Thoracic aorta (tissue), 2 donors: ENCODE data around the gene DNAH10. TPM values are rescaled to one million over a fixed set of nuclear protein-coding genes. Genes with fewer than 3 reads are reported as not detected.

Experiments used
- ATAC-seq: fragments of 150-250 bp; one replicate; pipeline ENCODE4 v1.8.0; 2017; ENCODE audit warnings: low read depth; ENCODE audit not compliant: insufficient number of reproducible peaks, low FRiP score
- DNase-seq: peaks from one replicate; pipeline ENCODE4 v3.0.0-alpha.2; 2020; ENCODE audit warnings: low spot score
- H3K27ac ChIP-seq, 2 donors: fragments of 200-600 bp; sonication (generic); 1 replicate in 1 of 2; 2 replicates in 1 of 2; pipeline ENCODE4 v1.5.1; 2016; ENCODE audit warnings: mild to moderate bottlenecking in 2 of 2, moderate library complexity in 2 of 2
- H3K27me3 ChIP-seq: fragments of 200-600 bp; sonication (generic); replicated peaks from 2 replicates; pipeline ENCODE4 v1.6.0; 2016; ENCODE audit warnings: mild to moderate bottlenecking; ENCODE audit not compliant: insufficient read depth
- H3K36me3 ChIP-seq: fragments of 200-600 bp; sonication (generic); one replicate; pipeline ENCODE4 v1.5.1; 2016
- H3K4me1 ChIP-seq, 2 donors: fragments of 200-600 bp; sonication (generic); 1 replicate in 1 of 2; 2 replicates in 1 of 2; pipeline versions ENCODE4 v1.5.1 to v1.6.0; 2016; ENCODE audit warnings: low read depth in 2 of 2, mild to moderate bottlenecking in 1 of 2; ENCODE audit not compliant: control insufficient read depth in 1 of 2
- H3K4me3 ChIP-seq: fragments of 200-600 bp; sonication (generic); 2 replicates; pipeline ENCODE4 v1.5.1; 2016; ENCODE audit warnings: mild to moderate bottlenecking
- H3K9me3 ChIP-seq: fragments of 200-600 bp; sonication (generic); 2 replicates; pipeline ENCODE4 v1.5.1; 2016
- total RNA-seq, 2 donors: library from RNA; depleted of rRNA; stranded (reverse); fragments of >200 nt; gene quantifications; one replicate each; pipeline versions ENCODE4 v1.1.0 to v1.2.3, GENCODE V29; 2016
- TF ChIP-seq, protein P1 (sequence below): fragments of 200-600 bp; sonication (generic); IDR thresholded peaks from one replicate; pipeline ENCODE4 v1.5.1; 2019; ENCODE audit warnings: antibody characterized with exemption

DNAH10 gene
- total RNA-seq, 2 donors from 2014 or later = under 0.01 to 0.14 TPM

DNA sequence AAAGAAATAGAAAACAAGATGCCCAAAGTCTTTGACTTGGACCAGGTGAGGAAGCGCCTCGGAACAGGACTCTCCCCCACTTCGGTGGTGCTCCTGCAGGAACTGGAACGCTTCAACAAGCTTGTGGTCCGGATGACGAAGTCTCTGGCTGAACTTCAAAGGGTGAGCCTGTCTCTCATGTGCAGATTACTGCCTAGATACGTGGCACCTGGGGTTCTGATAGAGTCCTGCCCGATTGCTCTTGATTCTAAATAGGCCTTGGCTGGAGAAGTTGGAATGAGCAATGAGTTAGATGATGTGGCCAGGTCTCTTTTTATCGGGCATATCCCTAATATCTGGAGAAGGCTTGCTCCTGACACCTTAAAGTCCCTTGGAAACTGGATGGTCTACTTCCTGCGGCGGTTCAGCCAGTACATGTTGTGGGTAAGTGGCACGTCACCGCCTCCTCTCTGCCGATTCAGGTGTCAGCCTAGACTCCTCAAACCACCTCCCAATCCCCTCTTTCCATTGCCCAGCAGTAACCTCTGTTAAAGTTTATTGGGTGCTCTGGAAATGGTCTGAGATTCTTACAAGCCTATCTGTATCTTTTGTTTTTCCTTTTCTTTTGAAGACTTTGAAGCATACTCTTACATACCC is 169.7 kb downstream of the DNAH10 start:
- H3K27ac ChIP-seq = no peak overlapping the region
- H3K9me3 ChIP-seq = no peaks in the 10 kb centered on the region
- DNase-seq (no peak), ATAC-seq (no peak)
- TF ChIP-seq, protein P1, sequence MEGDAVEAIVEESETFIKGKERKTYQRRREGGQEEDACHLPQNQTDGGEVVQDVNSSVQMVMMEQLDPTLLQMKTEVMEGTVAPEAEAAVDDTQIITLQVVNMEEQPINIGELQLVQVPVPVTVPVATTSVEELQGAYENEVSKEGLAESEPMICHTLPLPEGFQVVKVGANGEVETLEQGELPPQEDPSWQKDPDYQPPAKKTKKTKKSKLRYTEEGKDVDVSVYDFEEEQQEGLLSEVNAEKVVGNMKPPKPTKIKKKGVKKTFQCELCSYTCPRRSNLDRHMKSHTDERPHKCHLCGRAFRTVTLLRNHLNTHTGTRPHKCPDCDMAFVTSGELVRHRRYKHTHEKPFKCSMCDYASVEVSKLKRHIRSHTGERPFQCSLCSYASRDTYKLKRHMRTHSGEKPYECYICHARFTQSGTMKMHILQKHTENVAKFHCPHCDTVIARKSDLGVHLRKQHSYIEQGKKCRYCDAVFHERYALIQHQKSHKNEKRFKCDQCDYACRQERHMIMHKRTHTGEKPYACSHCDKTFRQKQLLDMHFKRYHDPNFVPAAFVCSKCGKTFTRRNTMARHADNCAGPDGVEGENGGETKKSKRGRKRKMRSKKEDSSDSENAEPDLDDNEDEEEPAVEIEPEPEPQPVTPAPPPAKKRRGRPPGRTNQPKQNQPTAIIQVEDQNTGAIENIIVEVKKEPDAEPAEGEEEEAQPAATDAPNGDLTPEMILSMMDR = no peak
- H3K4me1 ChIP-seq = no peaks in the 10 kb centered on the region
- no peaks in the 10 kb centered on the region for H3K27me3 ChIP-seq
- H3K36me3 ChIP-seq = peaks cover 11% of the 10 kb centered on the region
- H3K4me3 ChIP-seq = no peak overlapping the region

DNA sequence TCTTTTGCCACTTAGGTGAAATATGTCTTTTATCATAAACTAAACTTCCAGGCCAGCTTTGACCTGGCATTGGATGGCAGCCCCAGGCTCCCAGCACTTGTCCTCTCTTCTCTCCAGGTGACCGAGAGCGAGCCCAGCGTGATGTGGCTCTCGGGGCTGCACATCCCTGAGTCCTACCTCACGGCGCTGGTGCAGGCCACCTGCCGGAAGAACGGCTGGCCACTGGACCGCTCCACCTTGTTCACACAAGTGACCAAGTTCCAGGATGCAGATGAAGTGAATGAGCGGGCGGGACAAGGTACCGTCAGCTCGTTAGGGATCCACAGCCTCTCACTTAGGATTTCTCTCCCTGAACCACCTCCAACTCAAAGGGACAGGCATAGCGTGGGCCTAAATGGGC is 171.1 kb downstream of the DNAH10 start:
- Histone ChIP-seq H3K36me3 (peaks cover 23% of the 10 kb centered on the region), H3K27me3 (no peaks in the 10 kb centered on the region), H3K27ac (no peak overlapping the region), H3K4me1 (no peaks in the 10 kb centered on the region), H3K4me3 (no peak overlapping the region), H3K9me3 (no peaks in the 10 kb centered on the region)
- no peak for DNase-seq
- TF ChIP-seq, protein P1 = no peak
- ATAC-seq = no peak

DNA sequence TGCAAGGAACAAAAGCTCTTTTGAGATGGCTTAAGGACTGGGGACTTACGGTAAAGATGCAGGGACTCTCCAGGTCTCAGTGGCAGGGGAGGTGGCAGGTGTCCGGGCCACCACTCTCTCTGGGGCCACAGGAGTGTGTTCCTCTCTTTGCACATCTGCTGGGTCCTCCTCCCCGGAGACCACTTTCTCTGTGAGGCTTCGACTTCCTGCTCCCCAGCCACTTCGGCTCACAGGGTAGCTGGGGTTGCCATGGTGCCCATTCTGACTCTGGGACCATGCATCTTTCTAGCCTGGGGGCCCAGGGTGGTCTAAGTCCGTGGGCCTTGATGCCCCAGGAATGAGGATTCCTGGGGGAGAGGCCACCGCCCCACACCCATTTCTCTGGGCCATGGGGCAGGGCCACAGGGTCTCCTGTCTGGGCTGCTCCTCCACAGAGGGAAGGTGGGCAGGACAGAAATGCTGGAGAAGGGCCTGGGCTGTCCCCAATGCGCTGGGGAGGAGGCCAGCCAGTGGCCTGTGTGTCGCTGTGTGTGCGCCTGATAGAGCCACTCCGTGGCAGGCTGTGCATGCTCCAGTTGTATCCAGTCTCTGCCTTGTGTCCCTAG is 172.0 kb downstream of the DNAH10 start:
- H3K27ac ChIP-seq = no peak overlapping the region
- no peaks in the 10 kb centered on the region for H3K27me3 ChIP-seq
- ATAC-seq (no peak), DNase-seq (no peak)
- TF ChIP-seq, protein P1 = no peak
- H3K4me1 ChIP-seq = no peaks in the 10 kb centered on the region
- H3K4me3 ChIP-seq = no peak overlapping the region
- peaks cover 25% of the 10 kb centered on the region for H3K36me3 ChIP-seq
- H3K9me3 ChIP-seq = no peaks in the 10 kb centered on the region

DNA sequence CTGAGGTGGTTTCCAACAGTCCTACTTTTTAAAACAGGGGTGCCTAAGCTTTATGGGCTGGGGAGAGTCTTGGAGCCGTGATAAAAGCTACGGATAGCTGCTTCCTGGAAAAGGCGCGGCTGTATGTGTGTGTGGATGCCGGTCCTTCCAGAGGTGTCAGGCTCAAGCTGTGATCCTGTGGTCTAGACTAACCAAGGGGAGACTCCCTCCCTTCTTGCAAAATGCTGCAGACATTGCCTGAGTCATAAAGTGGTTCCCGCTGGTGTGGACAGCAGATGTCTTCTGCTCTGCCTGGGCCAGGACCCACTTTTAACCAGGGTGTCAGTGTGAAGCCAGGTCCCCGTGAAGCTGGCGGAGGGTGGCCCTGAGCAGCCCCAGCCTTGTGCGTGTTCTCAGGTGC is 172.7 kb downstream of the DNAH10 start:
- Histone ChIP-seq H3K36me3 (peaks cover 31% of the 10 kb centered on the region), H3K9me3 (no peaks in the 10 kb centered on the region), H3K4me1 (no peaks in the 10 kb centered on the region), H3K27ac (no peak overlapping the region), H3K27me3 (no peaks in the 10 kb centered on the region), H3K4me3 (no peak overlapping the region)
- TF ChIP-seq, protein P1 = no peak
- ATAC-seq (no peak), DNase-seq (no peak)

DNA sequence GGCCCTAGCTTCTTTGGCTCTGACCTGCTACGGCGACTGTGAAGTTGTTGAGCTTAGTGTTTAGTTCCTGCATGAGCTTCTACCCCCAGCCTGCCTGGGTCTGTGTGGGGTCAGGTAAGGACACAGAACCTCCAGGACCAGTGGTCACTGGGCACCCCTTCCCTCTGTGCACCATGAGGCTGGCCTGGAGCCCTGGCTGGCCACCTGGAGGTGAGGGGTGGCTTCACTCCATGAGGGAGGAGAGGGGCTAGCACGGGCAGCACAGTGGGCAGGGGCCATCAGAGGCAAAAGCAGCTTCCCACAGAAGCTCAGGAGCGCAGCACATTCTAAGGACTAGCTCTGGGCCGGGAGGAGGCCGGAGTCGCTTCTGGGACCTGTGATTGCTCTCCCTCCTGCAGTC is 173.9 kb downstream of the DNAH10 start:
- H3K4me3 ChIP-seq = no peak overlapping the region
- DNase-seq (no peak), ATAC-seq (no peak)
- no peaks in the 10 kb centered on the region for H3K4me1 ChIP-seq
- H3K27me3 ChIP-seq = no peaks in the 10 kb centered on the region
- TF ChIP-seq, protein P1 = no peak
- H3K36me3 ChIP-seq = peaks cover 38% of the 10 kb centered on the region
- H3K27ac ChIP-seq = no peak overlapping the region
- no peaks in the 10 kb centered on the region for H3K9me3 ChIP-seq
